ENCODE results near the gene SYT6.

The SYT6 gene

GRCh38 chr1:114169509-114169908 lies 15.8 kb upstream of the SYT6 start:
- Histone ChIP-seq H3K4me3 (ENCODE audit: control insufficient read depth in 1 of 7, extremely low read depth in 1 of 7, insufficient read depth in 4 of 7, low read depth in 2 of 7, low read length in 6 of 7) (no peak overlapping the region), H3K36me3 (ENCODE audit: control insufficient read depth in 4 of 4, insufficient read depth in 4 of 4, low read length in 3 of 4) (no peaks in the 10 kb centered on the region), H3K27ac (ENCODE audit: insufficient read depth in 1 of 2, low read depth in 1 of 2, low read length in 2 of 2, poor library complexity in 1 of 2, severe bottlenecking in 2 of 2) (no peak overlapping the region), H3K9me3 (ENCODE audit: control extremely low read depth in 1 of 5, control insufficient read depth in 4 of 5, insufficient read depth in 2 of 5, low read depth in 1 of 5, low read length in 4 of 5) (peaks cover 0 to 2% (median 0%) of the 10 kb centered on the region in 5 experiments), H3K27me3 (replicated peaks in 2 of 5; ENCODE audit: control insufficient read depth in 4 of 5, insufficient read depth in 5 of 5, low read length in 4 of 5) (peaks cover 0 to 9% (median 0%) of the 10 kb centered on the region in 5 experiments), H3K4me1 (ENCODE audit: control extremely low read depth in 1 of 4, control insufficient read depth in 4 of 4, insufficient read depth in 4 of 4, low read length in 3 of 4) (no peaks in the 10 kb centered on the region)
- DNase-seq, result no peak
- WGBS (ENCODE audit: insufficient coverage), result 96% methylated on average over 3 of the region's 3 CpGs
- ChIA-PET CTCF (interaction anchor here (1.9 kb wide), 1 partner anchor 29 kb away, joined by 4 read pairs; no protein-coding TSS in a partner anchor), POLR2A (no interaction called here)

GRCh38 chr1:114167226-114167625 lies 13.6 kb upstream of the SYT6 start:
- Histone ChIP-seq H3K36me3 (ENCODE audit: control insufficient read depth in 4 of 4, insufficient read depth in 4 of 4, low read length in 3 of 4) (no peaks in the 10 kb centered on the region), H3K9me3 (ENCODE audit: control extremely low read depth in 1 of 5, control insufficient read depth in 4 of 5, insufficient read depth in 2 of 5, low read depth in 1 of 5, low read length in 4 of 5) (no peaks in the 10 kb centered on the region), H3K27me3 (replicated peaks in 2 of 5; ENCODE audit: control insufficient read depth in 4 of 5, insufficient read depth in 5 of 5, low read length in 4 of 5) (peaks cover 0 to 7% (median 0%) of the 10 kb centered on the region in 5 experiments), H3K4me1 (ENCODE audit: control extremely low read depth in 1 of 4, control insufficient read depth in 4 of 4, insufficient read depth in 4 of 4, low read length in 3 of 4) (no peaks in the 10 kb centered on the region), H3K27ac (ENCODE audit: insufficient read depth in 1 of 2, low read depth in 1 of 2, low read length in 2 of 2, poor library complexity in 1 of 2, severe bottlenecking in 2 of 2) (no peak overlapping the region), H3K4me3 (ENCODE audit: control insufficient read depth in 1 of 7, extremely low read depth in 1 of 7, insufficient read depth in 4 of 7, low read depth in 2 of 7, low read length in 6 of 7) (no peak overlapping the region)
- ChIA-PET POLR2A (no interaction called here), CTCF (interaction anchor here (1.5 to 3.3 kb wide), 2 partner anchors 10 to 86 kb away, joined by 3 to 12 read pairs; no protein-coding TSS in a partner anchor)
- DNase-seq, result no peak
- WGBS (ENCODE audit: insufficient coverage), result 96% methylated on average over 3 of the region's 3 CpGs

- no peak for DNase-seq
- no peak overlapping the region for H3K4me3 ChIP-seq (ENCODE audit: control insufficient read depth in 1 of 7, extremely low read depth in 1 of 7, insufficient read depth in 4 of 7, low read depth in 2 of 7, low read length in 6 of 7)
- H3K9me3 ChIP-seq (ENCODE audit: control extremely low read depth in 1 of 5, control insufficient read depth in 4 of 5, insufficient read depth in 2 of 5, low read depth in 1 of 5, low read length in 4 of 5), result no peaks in the 10 kb centered on the region
- peaks cover 0 to 15% (median 2%) of the 10 kb centered on the region in 5 experiments for H3K27me3 ChIP-seq (replicated peaks in 2 of 5; ENCODE audit: control insufficient read depth in 4 of 5, insufficient read depth in 5 of 5, low read length in 4 of 5)
- no peaks in the 10 kb centered on the region for H3K4me1 ChIP-seq (ENCODE audit: control extremely low read depth in 1 of 4, control insufficient read depth in 4 of 4, insufficient read depth in 4 of 4, low read length in 3 of 4)
- ChIA-PET POLR2A (no interaction called here), CTCF (interaction anchor here (1.4 kb wide), 1 partner anchor 117 kb away, joined by 5 read pairs; no protein-coding TSS in a partner anchor)
- no peak overlapping the region for H3K27ac ChIP-seq (ENCODE audit: insufficient read depth in 1 of 2, low read depth in 1 of 2, low read length in 2 of 2, poor library complexity in 1 of 2, severe bottlenecking in 2 of 2)
- 100% methylated on average over 2 of the region's 3 CpGs for WGBS (ENCODE audit: insufficient coverage)
- H3K36me3 ChIP-seq (ENCODE audit: control insufficient read depth in 4 of 4, insufficient read depth in 4 of 4, low read length in 3 of 4), result no peaks in the 10 kb centered on the region
Observed at GRCh38 chr1:114164840-114165543, 11.3 kb upstream of the SYT6 start.

GRCh38 chr1:114159941-114160340 lies 6.3 kb upstream of the SYT6 start:
- WGBS (ENCODE audit: insufficient coverage), result 100% methylated on average over 2 of the region's 2 CpGs
- Histone ChIP-seq H3K36me3 (ENCODE audit: control insufficient read depth in 4 of 4, insufficient read depth in 4 of 4, low read length in 3 of 4) (no peaks in the 10 kb centered on the region), H3K27ac (ENCODE audit: insufficient read depth in 1 of 2, low read depth in 1 of 2, low read length in 2 of 2, poor library complexity in 1 of 2, severe bottlenecking in 2 of 2) (no peak overlapping the region), H3K9me3 (ENCODE audit: control extremely low read depth in 1 of 5, control insufficient read depth in 4 of 5, insufficient read depth in 2 of 5, low read depth in 1 of 5, low read length in 4 of 5) (peaks cover 0 to 3% (median 0%) of the 10 kb centered on the region in 5 experiments), H3K4me3 (ENCODE audit: control insufficient read depth in 1 of 7, extremely low read depth in 1 of 7, insufficient read depth in 4 of 7, low read depth in 2 of 7, low read length in 6 of 7) (no peak overlapping the region), H3K27me3 (replicated peaks in 2 of 5; ENCODE audit: control insufficient read depth in 4 of 5, insufficient read depth in 5 of 5, low read length in 4 of 5) (peaks cover 0 to 55% (median 31%) of the 10 kb centered on the region in 5 experiments), H3K4me1 (ENCODE audit: control extremely low read depth in 1 of 4, control insufficient read depth in 4 of 4, insufficient read depth in 4 of 4, low read length in 3 of 4) (no peaks in the 10 kb centered on the region)
- ChIA-PET CTCF (no interaction called here), POLR2A (interaction anchor here (0.6 kb wide), 1 partner anchor 45 kb away, joined by 3 read pairs; no protein-coding TSS in a partner anchor)
- no peak for DNase-seq

- ChIA-PET POLR2A (no interaction called here), CTCF (interaction anchor here (3.9 kb wide), 1 partner anchor 10 kb away, joined by 12 read pairs; no protein-coding TSS in a partner anchor)
- H3K27ac ChIP-seq (ENCODE audit: insufficient read depth in 1 of 2, low read depth in 1 of 2, low read length in 2 of 2, poor library complexity in 1 of 2, severe bottlenecking in 2 of 2), result no peak overlapping the region
- peaks cover 0 to 3% (median 0%) of the 10 kb centered on the region in 5 experiments for H3K9me3 ChIP-seq (ENCODE audit: control extremely low read depth in 1 of 5, control insufficient read depth in 4 of 5, insufficient read depth in 2 of 5, low read depth in 1 of 5, low read length in 4 of 5)
- H3K27me3 ChIP-seq (replicated peaks in 2 of 5; ENCODE audit: control insufficient read depth in 4 of 5, insufficient read depth in 5 of 5, low read length in 4 of 5), result peaks cover 0 to 76% (median 47%) of the 10 kb centered on the region in 5 experiments
- no peaks in the 10 kb centered on the region for H3K36me3 ChIP-seq (ENCODE audit: control insufficient read depth in 4 of 4, insufficient read depth in 4 of 4, low read length in 3 of 4)
- peaks cover 0 to 26% (median 20%) of the 10 kb centered on the region in 4 experiments for H3K4me1 ChIP-seq (ENCODE audit: control extremely low read depth in 1 of 4, control insufficient read depth in 4 of 4, insufficient read depth in 4 of 4, low read length in 3 of 4)
- H3K4me3 ChIP-seq (ENCODE audit: control insufficient read depth in 1 of 7, extremely low read depth in 1 of 7, insufficient read depth in 4 of 7, low read depth in 2 of 7, low read length in 6 of 7), result no peak overlapping the region
- no peak for DNase-seq
- WGBS (ENCODE audit: insufficient coverage), result 84% methylated on average over 5 of the region's 6 CpGs
Observed at GRCh38 chr1:114157275-114157660, 3.6 kb upstream of the SYT6 start.

GRCh38 chr1:114156538-114157274 lies 3.0 kb upstream of the SYT6 start:
- CTCF ChIA-PET, result interaction anchor here (1.2 to 3.9 kb wide), 2 partner anchors 11 to 15 kb away, joined by 3 to 12 read pairs; no protein-coding TSS in a partner anchor
- DNase-seq, result no peak
- Histone ChIP-seq H3K36me3 (ENCODE audit: control insufficient read depth in 4 of 4, insufficient read depth in 4 of 4, low read length in 3 of 4) (no peaks in the 10 kb centered on the region), H3K27me3 (replicated peaks in 2 of 5; ENCODE audit: control insufficient read depth in 4 of 5, insufficient read depth in 5 of 5, low read length in 4 of 5) (peaks cover 0 to 80% (median 48%) of the 10 kb centered on the region in 5 experiments), H3K4me3 (ENCODE audit: control insufficient read depth in 1 of 7, extremely low read depth in 1 of 7, insufficient read depth in 4 of 7, low read depth in 2 of 7, low read length in 6 of 7) (no peak overlapping the region), H3K27ac (ENCODE audit: insufficient read depth in 1 of 2, low read depth in 1 of 2, low read length in 2 of 2, poor library complexity in 1 of 2, severe bottlenecking in 2 of 2) (no peak overlapping the region), H3K9me3 (ENCODE audit: control extremely low read depth in 1 of 5, control insufficient read depth in 4 of 5, insufficient read depth in 2 of 5, low read depth in 1 of 5, low read length in 4 of 5) (peaks cover 0 to 3% (median 0%) of the 10 kb centered on the region in 5 experiments), H3K4me1 (ENCODE audit: control extremely low read depth in 1 of 4, control insufficient read depth in 4 of 4, insufficient read depth in 4 of 4, low read length in 3 of 4) (peaks cover 0 to 27% (median 23%) of the 10 kb centered on the region in 4 experiments)
- WGBS (ENCODE audit: insufficient coverage), result 38% methylated on average over 2 of the region's 5 CpGs
- POLR2A ChIA-PET, result no interaction called here
